Heart left ventricle (tissue), 16 donors: ENCODE data around the gene PPP1R9A. TPM values are rescaled to one million over a fixed set of nuclear protein-coding genes. Genes with fewer than 3 reads are reported as not detected.
A peak's percentile ranks its signal among the peaks of the same experiment; 100 is the strongest.

Experiments used
- ATAC-seq, 4 donors: fragments of 200-7000 bp; cut with Tn5 transposase; one replicate each; pipeline ENCODE4 v1.9.1; 2020 to 2022; ENCODE audit warnings: moderate library complexity in 4 of 4, mild to moderate bottlenecking in 3 of 4, moderate number of reproducible peaks in 1 of 4
- DNase-seq, 5 donors: peaks; one replicate each; pipeline ENCODE4 v3.0.0-alpha.2; 2020
- H3K27ac ChIP-seq, 12 donors: fragments of 200-600 bp; sonication (generic) in 4 of 12; one replicate each; pipeline versions ENCODE4 v1.5.0 to v1.8.0; 2016 to 2022; ENCODE audit warnings: mild to moderate bottlenecking in 2 of 12
- H3K27me3 ChIP-seq, 9 donors: fragments of 200-600 bp; sonication (generic) in 2 of 9; one replicate each; pipeline versions ENCODE4 v1.5.1 to v1.8.0; 2016 to 2022; ENCODE audit warnings: mild to moderate bottlenecking in 3 of 9
- H3K36me3 ChIP-seq, 9 donors: fragments of 200-600 bp; sonication (generic) in 2 of 9; one replicate each; pipeline versions ENCODE4 v1.5.0 to v1.8.0; 2018 to 2022; ENCODE audit warnings: mild to moderate bottlenecking in 2 of 9
- H3K4me1 ChIP-seq, 12 donors: fragments of 200-600 bp; sonication (generic) in 4 of 12; one replicate each; pipeline versions ENCODE4 v1.5.0 to v1.8.0; 2016 to 2022; ENCODE audit warnings: mild to moderate bottlenecking in 3 of 12
- H3K4me3 ChIP-seq, 12 donors: fragments of 200-600 bp; sonication (generic) in 4 of 12; one replicate each; pipeline versions ENCODE4 v1.5.0 to v1.8.0; 2017 to 2022; ENCODE audit warnings: mild to moderate bottlenecking in 9 of 12, moderate library complexity in 4 of 12
- H3K9me3 ChIP-seq, 12 donors: fragments of 200-600 bp; sonication (generic) in 4 of 12; one replicate each; pipeline versions ENCODE4 v1.5.0 to v1.8.0; 2016 to 2022; ENCODE audit warnings: mild to moderate bottlenecking in 1 of 12
- POLR2A ChIP-seq, 2 donors: fragments of 450-650 bp; IDR thresholded peaks; one replicate each; pipeline ENCODE4 v1.6.1; 2017; ENCODE audit warnings: antibody characterized with exemption in 2 of 2, mild to moderate bottlenecking in 2 of 2, moderate library complexity in 2 of 2
- WGBS, 4 donors: extraction: QIAGEN DNeasy Blood & Tissue Kit in 2 of 4; methylation state at CpG; one replicate each; pipeline versions ENCODE4 v1.1.5 to v1.1.7; 2013 to 2018; 5-methylcytosine and 5-hydroxymethylcytosine counted together
- intact Hi-C, 10 donors: fragments of 100-400 bp; cut with DNase I; formaldehyde crosslinking; loops; one replicate each; pipeline versions ENCODE4 v1.11.1 to v1.14.2; 2022
- polyA plus RNA-seq, 2 donors: library from polyadenylated mRNA; stranded (reverse); fragments of 200-250 nt; gene quantifications; one replicate each; pipeline ENCODE4 v1.2.3, GENCODE V29; 2013
- total RNA-seq, 9 donors: library from RNA; depleted of rRNA in 2 of 9; stranded (reverse); fragments of >200 nt in 2 of 9; fragmentation: NEBNext Ultra II Directional in 3 of 9; extraction: Animal tissue kit (Norgen Biotek cat#: 25700) in 3 of 9; gene quantifications; one replicate each; pipeline versions ENCODE4 v1.1.0 to v1.2.4, GENCODE V29; 2016 to 2023
- TF ChIP-seq, protein P1 (sequence below), 12 donors: fragments of 200-600 bp; sonication (generic) in 4 of 12; IDR thresholded peaks; one replicate each; pipeline versions ENCODE4 v1.5.0 to v1.8.0; 2018 to 2022; ENCODE audit warnings: antibody characterized with exemption in 12 of 12, mild to moderate bottlenecking in 5 of 12
- donor health status: ischemic (EF 13 %, LVEDD 7.1; RV severe dilation, severe dysfunction).
- donor health status: healthy with polysubstance abuse.
- donor health status: DM: no; HTN: yes; CAD: no.
- donor health status: DM: no; HTN: no; CAD: no.
- donor health status: ischemic (EF 25% LVEDD 6.9; RV normal size, moderate dysfunction).
- donor health status: ischemic (EF 25% LVEDD 5.7; RV mildly dilated, moderate dysfunction).
- donor health status: healthy.
- donor health status: DM: yes; HTN: yes; CAD: no.
- donor health status: ischemic (EF 35%, LVEDD 5.7; RV mildly dilated, moderate dysfunction).
- donor health status: nonischemic (EF 11% LVEDD 7.7; RV severe dilation, severe dysfunction).
- donor health status: DM: yes; HTN: yes; CAD: no.
- donor health status: PGD.
- donor health status: ischemic (EF 29% LVEDD 5.4; RV normal size, mild dysfunction).
- donor health status: nonischemic (EF 23%, LVEDD 6.1; RV moderate dilation, normal function).

PPP1R9A gene
- total and polyA plus RNA-seq, 11 donors: 3.6 to 42.8 (median 30.0) TPM

DNA sequence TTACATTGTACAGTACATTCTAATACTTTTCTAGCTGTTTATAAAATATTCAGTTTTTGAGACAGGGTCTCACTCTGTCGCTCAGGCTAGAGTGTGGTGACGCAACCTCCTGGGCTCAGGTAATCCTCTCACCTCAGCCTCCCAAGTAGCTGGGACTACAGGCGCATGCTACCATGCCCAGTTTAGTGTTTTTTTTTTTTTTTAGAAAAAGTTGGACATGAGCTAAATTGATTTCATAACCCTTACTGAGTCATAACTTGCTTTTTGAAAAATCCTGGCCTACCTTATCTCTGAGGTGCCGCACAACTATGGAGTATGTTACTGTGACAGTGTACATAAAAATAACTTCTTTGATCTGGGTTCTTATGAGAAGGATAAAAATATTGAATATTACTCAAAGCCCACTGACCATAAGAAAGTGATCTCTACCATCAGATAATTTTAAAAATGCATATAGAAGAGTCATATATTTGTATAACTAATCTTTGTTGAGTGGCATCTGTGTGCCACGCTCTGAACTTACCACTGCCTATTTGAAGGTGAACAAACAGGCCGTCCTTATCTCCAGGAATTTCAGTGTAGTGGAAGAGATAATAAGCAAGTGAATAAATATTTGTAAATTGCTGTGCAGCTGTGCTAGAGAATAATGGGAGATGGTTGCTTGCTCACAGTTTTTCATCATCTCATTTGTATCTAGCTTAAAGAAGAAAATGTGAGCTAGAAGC lies 73.2 kb downstream of the PPP1R9A start:
- peaks cover 0 to 6% (median 0%) of the 10 kb centered on the region in 12 donors for H3K4me1 ChIP-seq
- intact Hi-C loops: no loop called here
- no peak for TF ChIP-seq POLR2A (IDR thresholded peaks at IDR 0.05)
- TF ChIP-seq, protein P1, sequence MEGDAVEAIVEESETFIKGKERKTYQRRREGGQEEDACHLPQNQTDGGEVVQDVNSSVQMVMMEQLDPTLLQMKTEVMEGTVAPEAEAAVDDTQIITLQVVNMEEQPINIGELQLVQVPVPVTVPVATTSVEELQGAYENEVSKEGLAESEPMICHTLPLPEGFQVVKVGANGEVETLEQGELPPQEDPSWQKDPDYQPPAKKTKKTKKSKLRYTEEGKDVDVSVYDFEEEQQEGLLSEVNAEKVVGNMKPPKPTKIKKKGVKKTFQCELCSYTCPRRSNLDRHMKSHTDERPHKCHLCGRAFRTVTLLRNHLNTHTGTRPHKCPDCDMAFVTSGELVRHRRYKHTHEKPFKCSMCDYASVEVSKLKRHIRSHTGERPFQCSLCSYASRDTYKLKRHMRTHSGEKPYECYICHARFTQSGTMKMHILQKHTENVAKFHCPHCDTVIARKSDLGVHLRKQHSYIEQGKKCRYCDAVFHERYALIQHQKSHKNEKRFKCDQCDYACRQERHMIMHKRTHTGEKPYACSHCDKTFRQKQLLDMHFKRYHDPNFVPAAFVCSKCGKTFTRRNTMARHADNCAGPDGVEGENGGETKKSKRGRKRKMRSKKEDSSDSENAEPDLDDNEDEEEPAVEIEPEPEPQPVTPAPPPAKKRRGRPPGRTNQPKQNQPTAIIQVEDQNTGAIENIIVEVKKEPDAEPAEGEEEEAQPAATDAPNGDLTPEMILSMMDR (IDR thresholded peaks at IDR 0.05): no peak
- H3K36me3 ChIP-seq: no peaks in the 10 kb centered on the region
- H3K4me3 ChIP-seq: no peak overlapping the region
- ATAC-seq (peak in 1 of 4 donors; percentile 28), DNase-seq (no peak)
- H3K9me3 ChIP-seq: peaks cover 0 to 8% (median 0%) of the 10 kb centered on the region in 12 donors
- H3K27me3 ChIP-seq: no peaks in the 10 kb centered on the region
- no peak overlapping the region for H3K27ac ChIP-seq
- WGBS, 4 donors: 73 to 77% (median 75%) methylated on average over 6 of the region's 6 CpGs

DNA sequence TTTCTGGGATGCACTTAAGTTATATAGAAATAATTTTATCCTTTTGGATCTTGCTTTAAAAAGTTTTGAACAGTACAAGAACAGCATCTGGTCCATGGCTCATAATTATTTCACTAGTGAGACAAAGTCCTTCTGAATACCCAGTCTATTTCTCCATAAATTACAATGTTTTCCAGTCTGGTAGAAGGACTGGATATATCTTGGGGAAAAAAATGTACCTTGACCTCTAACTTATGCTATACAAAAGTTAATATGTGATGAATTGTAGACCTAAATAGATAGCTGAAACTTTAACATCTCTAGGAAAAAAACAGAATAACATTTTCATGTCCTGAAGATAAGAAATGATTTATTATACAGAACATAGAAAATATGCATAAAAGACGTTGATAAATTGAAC lies 88.5 kb downstream of the PPP1R9A start:
- TF ChIP-seq, protein P1 (IDR thresholded peaks at IDR 0.05): no peak
- TF ChIP-seq POLR2A (IDR thresholded peaks at IDR 0.05): no peak
- Histone ChIP-seq H3K27me3 (no peaks in the 10 kb centered on the region), H3K36me3 (no peaks in the 10 kb centered on the region), H3K4me1 (peaks cover 0 to 6% (median 0%) of the 10 kb centered on the region in 12 donors), H3K4me3 (no peak overlapping the region), H3K27ac (no peak overlapping the region), H3K9me3 (no peaks in the 10 kb centered on the region)
- 70 to 84% (median 76%) methylated on average over 1 of the region's 1 CpG for WGBS, 4 donors
- no peak for DNase-seq
- no peak for ATAC-seq
- intact Hi-C loops: no loop called here

DNA sequence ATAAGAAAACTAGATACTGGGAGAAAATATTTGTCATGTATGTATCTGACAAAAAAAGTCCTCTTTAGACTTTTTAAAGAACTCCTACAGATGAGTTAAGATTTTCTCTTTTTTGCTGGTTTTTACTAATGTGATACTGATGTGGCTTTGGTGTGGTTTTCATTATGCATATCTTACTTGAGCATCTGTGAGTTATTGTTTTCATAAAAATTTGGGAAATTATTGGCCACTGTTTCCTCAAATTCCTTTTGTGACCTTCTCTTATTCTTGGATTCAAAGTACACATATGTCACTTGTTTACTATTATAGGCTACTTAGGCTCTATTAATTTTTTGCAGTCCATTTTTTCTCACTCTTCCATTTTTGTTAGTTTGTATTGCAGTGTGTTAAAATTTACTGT lies 89.0 kb downstream of the PPP1R9A start:
- ATAC-seq: no peak
- Histone ChIP-seq H3K4me3 (no peak overlapping the region), H3K9me3 (no peaks in the 10 kb centered on the region), H3K36me3 (no peaks in the 10 kb centered on the region), H3K27ac (no peak overlapping the region), H3K4me1 (peaks cover 0 to 6% (median 0%) of the 10 kb centered on the region in 12 donors), H3K27me3 (no peaks in the 10 kb centered on the region)
- intact Hi-C loops: no loop called here
- no peak for DNase-seq
- TF ChIP-seq, protein P1 (IDR thresholded peaks at IDR 0.05): no peak
- TF ChIP-seq POLR2A (IDR thresholded peaks at IDR 0.05): no peak

DNA sequence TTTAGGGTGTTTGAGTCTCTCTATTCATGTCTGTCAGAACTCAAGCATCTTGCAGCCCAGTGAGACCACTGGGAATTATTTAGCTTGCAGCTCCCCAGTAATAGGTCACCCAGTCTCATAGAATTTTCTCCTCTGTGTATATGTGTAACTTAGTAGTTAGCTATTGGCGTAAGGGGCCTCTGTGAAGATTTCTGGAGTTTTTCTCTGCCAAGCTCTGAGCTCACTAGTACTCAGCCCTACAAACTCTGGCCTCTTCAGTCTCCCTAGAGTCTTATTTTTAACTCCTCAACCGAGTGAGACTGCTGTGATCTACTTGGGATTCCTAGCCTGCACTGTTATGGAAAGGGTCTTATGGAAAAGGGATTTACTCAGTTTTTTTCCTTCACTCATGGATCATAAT lies 90.2 kb downstream of the PPP1R9A start:
- Histone ChIP-seq H3K4me1 (peaks cover 0 to 6% (median 0%) of the 10 kb centered on the region in 12 donors), H3K36me3 (no peaks in the 10 kb centered on the region), H3K4me3 (no peak overlapping the region), H3K27ac (no peak overlapping the region), H3K9me3 (no peaks in the 10 kb centered on the region), H3K27me3 (no peaks in the 10 kb centered on the region)
- 47 to 65% (median 49%) methylated on average over 2 of the region's 2 CpGs for WGBS, 4 donors
- TF ChIP-seq, protein P1 (IDR thresholded peaks at IDR 0.05): no peak
- TF ChIP-seq POLR2A (IDR thresholded peaks at IDR 0.05): no peak
- DNase-seq: no peak
- peak in 2 of 4 donors; percentile 48 to 50 for ATAC-seq
- intact Hi-C loops: no loop called here
